SK-N-SH treated with all-trans-retinoic acid at 6 μM for 48 hours (cell line): Measurements from ENCODE around the gene ARHGAP30.

Experiments used
- ATAC-seq: fragments of 200-7000 bp; cut with Tn5 transposase; 3 replicates; pipeline ENCODE4 v1.9.1; 2020; ENCODE audit warnings: mild to moderate bottlenecking, moderate library complexity
- ARNTL ChIP-seq: fragments of 450-650 bp; formaldehyde crosslinking; IDR thresholded peaks from 2 replicates; pipeline ENCODE4 v1.5.0; 2020; ENCODE audit warnings: low read depth, mild to moderate bottlenecking, moderate library complexity, borderline replicate concordance
- BACH2 ChIP-seq: fragments of 250-450 bp; sonication (Bioruptor Pico); IDR thresholded peaks from 2 replicates; pipeline ENCODE4 v1.9.0; 2021; ENCODE audit warnings: mild to moderate bottlenecking, borderline replicate concordance
- GLIS3 ChIP-seq: fragments of 250-450 bp; sonication (Bioruptor Pico); IDR thresholded peaks from 2 replicates; pipeline ENCODE4 v1.5.0; 2020; ENCODE audit warnings: mild to moderate bottlenecking, moderate library complexity
- ISL1 ChIP-seq: fragments of 250-450 bp; sonication (Bioruptor Pico); IDR thresholded peaks from 2 replicates; pipeline ENCODE4 v2.1.2; 2022; ENCODE audit warnings: mild to moderate bottlenecking, moderate library complexity
- OSR1 ChIP-seq: fragments of 250-450 bp; sonication (Bioruptor Pico); IDR thresholded peaks from 2 replicates; pipeline ENCODE4 v1.8.0; 2022; ENCODE audit warnings: moderate library complexity, mild to moderate bottlenecking, inconsistent platforms
- POU6F1 ChIP-seq: fragments of 250-450 bp; sonication (Bioruptor Pico); IDR thresholded peaks from 2 replicates; pipeline ENCODE4 v1.8.0; 2021; ENCODE audit warnings: low read depth, mild to moderate bottlenecking, moderate library complexity, borderline replicate concordance
- PPARA ChIP-seq: fragments of 250-450 bp; sonication (Bioruptor Pico); IDR thresholded peaks from 2 replicates; pipeline ENCODE4 v1.5.0; 2020; ENCODE audit warnings: mild to moderate bottlenecking, borderline replicate concordance
- RARB ChIP-seq: fragments of 250-450 bp; sonication (Bioruptor Pico); IDR thresholded peaks from 2 replicates; pipeline ENCODE4 v1.8.0; 2021; ENCODE audit warnings: mild to moderate bottlenecking, moderate library complexity
- SNAI2 ChIP-seq: fragments of 250-450 bp; sonication (Bioruptor Pico); IDR thresholded peaks from 2 replicates; pipeline ENCODE4 v1.5.0; 2020; ENCODE audit warnings: mild to moderate bottlenecking, moderate library complexity
- TCF4 ChIP-seq: fragments of 250-450 bp; sonication (Bioruptor Pico); IDR thresholded peaks from 2 replicates; pipeline ENCODE4 v1.8.0; 2021; ENCODE audit warnings: mild to moderate bottlenecking, moderate library complexity, borderline replicate concordance
- TOX ChIP-seq: fragments of 250-450 bp; sonication (Bioruptor Pico); IDR thresholded peaks from 2 replicates; pipeline ENCODE4 v1.8.0; 2021; ENCODE audit warnings: mild to moderate bottlenecking, moderate library complexity, borderline replicate concordance
- ZC3H10 ChIP-seq: fragments of 250-450 bp; sonication (Bioruptor Pico); IDR thresholded peaks from 2 replicates; pipeline ENCODE4 v1.5.1; 2021; ENCODE audit warnings: mild to moderate bottlenecking, moderate library complexity
- ZFP3 ChIP-seq: fragments of 250-450 bp; sonication (Bioruptor Pico); IDR thresholded peaks from 2 replicates; pipeline ENCODE4 v1.5.0; 2020; ENCODE audit warnings: mild to moderate bottlenecking, moderate library complexity
- ZFP30 ChIP-seq: fragments of 450-650 bp; formaldehyde crosslinking; IDR thresholded peaks from 2 replicates; pipeline ENCODE4 v1.5.0; 2022; ENCODE audit warnings: mild to moderate bottlenecking, moderate library complexity
- ZNF565 ChIP-seq: fragments of 450-650 bp; formaldehyde crosslinking; conservative IDR thresholded peaks from 2 replicates; pipeline ENCODE4 v1.5.0; 2020; ENCODE audit warnings: low read depth, mild to moderate bottlenecking, moderate library complexity
- ZNF70 ChIP-seq: fragments of 450-650 bp; formaldehyde crosslinking; IDR thresholded peaks from 2 replicates; pipeline ENCODE4 v1.5.0; 2020; ENCODE audit warnings: mild to moderate bottlenecking, moderate library complexity
- ZNF8 ChIP-seq: fragments of 450-650 bp; formaldehyde crosslinking; IDR thresholded peaks from 2 replicates; pipeline ENCODE4 v1.5.0; 2020; ENCODE audit warnings: mild to moderate bottlenecking, moderate library complexity
- TF ChIP-seq, protein P1 (sequence below): fragments of 250-450 bp; sonication (Bioruptor Pico); IDR thresholded peaks from 2 replicates; pipeline ENCODE4 v1.5.0; 2020; ENCODE audit warnings: mild to moderate bottlenecking, moderate library complexity
- TF ChIP-seq, protein P2 (sequence below): fragments of 250-450 bp; sonication (Bioruptor Pico); IDR thresholded peaks from 2 replicates; pipeline ENCODE4 v1.5.1; 2021; ENCODE audit warnings: mild to moderate bottlenecking, moderate library complexity
- TF ChIP-seq, protein P3 (sequence below): fragments of 250-450 bp; sonication (Bioruptor Pico); IDR thresholded peaks from 2 replicates; pipeline ENCODE4 v1.8.0; 2020; ENCODE audit warnings: mild to moderate bottlenecking, moderate library complexity, borderline replicate concordance
- TF ChIP-seq, protein P4 (sequence below): fragments of 250-450 bp; sonication (Bioruptor Pico); IDR thresholded peaks from 2 replicates; pipeline ENCODE4 v1.5.1; 2020; ENCODE audit warnings: low read depth, mild to moderate bottlenecking, moderate library complexity

The ARHGAP30 gene

GRCh38 chr1:161071886-161072371 is 2.2 kb upstream of the ARHGAP30 start:
- no peak for TF ChIP-seq ZC3H10
- TF ChIP-seq ZNF70 (CRISPR knock-in tag), result no peak
- TF ChIP-seq, protein P1, sequence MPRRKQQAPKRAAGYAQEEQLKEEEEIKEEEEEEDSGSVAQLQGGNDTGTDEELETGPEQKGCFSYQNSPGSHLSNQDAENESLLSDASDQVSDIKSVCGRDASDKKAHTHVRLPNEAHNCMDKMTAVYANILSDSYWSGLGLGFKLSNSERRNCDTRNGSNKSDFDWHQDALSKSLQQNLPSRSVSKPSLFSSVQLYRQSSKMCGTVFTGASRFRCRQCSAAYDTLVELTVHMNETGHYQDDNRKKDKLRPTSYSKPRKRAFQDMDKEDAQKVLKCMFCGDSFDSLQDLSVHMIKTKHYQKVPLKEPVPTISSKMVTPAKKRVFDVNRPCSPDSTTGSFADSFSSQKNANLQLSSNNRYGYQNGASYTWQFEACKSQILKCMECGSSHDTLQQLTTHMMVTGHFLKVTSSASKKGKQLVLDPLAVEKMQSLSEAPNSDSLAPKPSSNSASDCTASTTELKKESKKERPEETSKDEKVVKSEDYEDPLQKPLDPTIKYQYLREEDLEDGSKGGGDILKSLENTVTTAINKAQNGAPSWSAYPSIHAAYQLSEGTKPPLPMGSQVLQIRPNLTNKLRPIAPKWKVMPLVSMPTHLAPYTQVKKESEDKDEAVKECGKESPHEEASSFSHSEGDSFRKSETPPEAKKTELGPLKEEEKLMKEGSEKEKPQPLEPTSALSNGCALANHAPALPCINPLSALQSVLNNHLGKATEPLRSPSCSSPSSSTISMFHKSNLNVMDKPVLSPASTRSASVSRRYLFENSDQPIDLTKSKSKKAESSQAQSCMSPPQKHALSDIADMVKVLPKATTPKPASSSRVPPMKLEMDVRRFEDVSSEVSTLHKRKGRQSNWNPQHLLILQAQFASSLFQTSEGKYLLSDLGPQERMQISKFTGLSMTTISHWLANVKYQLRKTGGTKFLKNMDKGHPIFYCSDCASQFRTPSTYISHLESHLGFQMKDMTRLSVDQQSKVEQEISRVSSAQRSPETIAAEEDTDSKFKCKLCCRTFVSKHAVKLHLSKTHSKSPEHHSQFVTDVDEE (CRISPR knock-in tag), result no peak
- TF ChIP-seq, protein P2, sequence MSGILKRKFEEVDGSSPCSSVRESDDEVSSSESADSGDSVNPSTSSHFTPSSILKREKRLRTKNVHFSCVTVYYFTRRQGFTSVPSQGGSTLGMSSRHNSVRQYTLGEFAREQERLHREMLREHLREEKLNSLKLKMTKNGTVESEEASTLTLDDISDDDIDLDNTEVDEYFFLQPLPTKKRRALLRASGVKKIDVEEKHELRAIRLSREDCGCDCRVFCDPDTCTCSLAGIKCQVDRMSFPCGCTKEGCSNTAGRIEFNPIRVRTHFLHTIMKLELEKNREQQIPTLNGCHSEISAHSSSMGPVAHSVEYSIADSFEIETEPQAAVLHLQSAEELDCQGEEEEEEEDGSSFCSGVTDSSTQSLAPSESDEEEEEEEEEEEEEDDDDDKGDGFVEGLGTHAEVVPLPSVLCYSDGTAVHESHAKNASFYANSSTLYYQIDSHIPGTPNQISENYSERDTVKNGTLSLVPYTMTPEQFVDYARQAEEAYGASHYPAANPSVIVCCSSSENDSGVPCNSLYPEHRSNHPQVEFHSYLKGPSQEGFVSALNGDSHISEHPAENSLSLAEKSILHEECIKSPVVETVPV (CRISPR knock-in tag), result no peak
- no peak for TF ChIP-seq ARNTL (CRISPR knock-in tag)
- no peak for TF ChIP-seq SNAI2 (CRISPR knock-in tag)
- TF ChIP-seq ZFP30 (CRISPR knock-in tag), result no peak
- no peak for TF ChIP-seq ZFP3
- ATAC-seq, result peak; percentile 82

GRCh38 chr1:161070761-161071160 is 1.1 kb upstream of the ARHGAP30 start:
- TF ChIP-seq, protein P3, sequence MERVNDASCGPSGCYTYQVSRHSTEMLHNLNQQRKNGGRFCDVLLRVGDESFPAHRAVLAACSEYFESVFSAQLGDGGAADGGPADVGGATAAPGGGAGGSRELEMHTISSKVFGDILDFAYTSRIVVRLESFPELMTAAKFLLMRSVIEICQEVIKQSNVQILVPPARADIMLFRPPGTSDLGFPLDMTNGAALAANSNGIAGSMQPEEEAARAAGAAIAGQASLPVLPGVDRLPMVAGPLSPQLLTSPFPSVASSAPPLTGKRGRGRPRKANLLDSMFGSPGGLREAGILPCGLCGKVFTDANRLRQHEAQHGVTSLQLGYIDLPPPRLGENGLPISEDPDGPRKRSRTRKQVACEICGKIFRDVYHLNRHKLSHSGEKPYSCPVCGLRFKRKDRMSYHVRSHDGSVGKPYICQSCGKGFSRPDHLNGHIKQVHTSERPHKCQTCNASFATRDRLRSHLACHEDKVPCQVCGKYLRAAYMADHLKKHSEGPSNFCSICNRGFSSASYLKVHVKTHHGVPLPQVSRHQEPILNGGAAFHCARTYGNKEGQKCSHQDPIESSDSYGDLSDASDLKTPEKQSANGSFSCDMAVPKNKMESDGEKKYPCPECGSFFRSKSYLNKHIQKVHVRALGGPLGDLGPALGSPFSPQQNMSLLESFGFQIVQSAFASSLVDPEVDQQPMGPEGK (CRISPR knock-in tag), result no peak
- no peak for TF ChIP-seq RARB
- TF ChIP-seq SNAI2 (CRISPR knock-in tag), result no peak
- no peak for TF ChIP-seq ZFP30 (CRISPR knock-in tag)
- TF ChIP-seq, protein P2 (CRISPR knock-in tag), result no peak
- no peak for TF ChIP-seq ZNF565
- no peak for TF ChIP-seq GLIS3 (CRISPR knock-in tag)
- no peak for TF ChIP-seq ISL1 (CRISPR knock-in tag)
- TF ChIP-seq OSR1 (CRISPR knock-in tag), result no peak
- TF ChIP-seq TCF4 (CRISPR knock-in tag), result no peak
- no peak for TF ChIP-seq ZNF70 (CRISPR knock-in tag)
- TF ChIP-seq BACH2, result no peak
- no peak for TF ChIP-seq TOX (CRISPR knock-in tag)
- TF ChIP-seq POU6F1 (CRISPR knock-in tag), result no peak
- no peak for TF ChIP-seq ZNF8 (CRISPR knock-in tag)
- TF ChIP-seq, protein P4, sequence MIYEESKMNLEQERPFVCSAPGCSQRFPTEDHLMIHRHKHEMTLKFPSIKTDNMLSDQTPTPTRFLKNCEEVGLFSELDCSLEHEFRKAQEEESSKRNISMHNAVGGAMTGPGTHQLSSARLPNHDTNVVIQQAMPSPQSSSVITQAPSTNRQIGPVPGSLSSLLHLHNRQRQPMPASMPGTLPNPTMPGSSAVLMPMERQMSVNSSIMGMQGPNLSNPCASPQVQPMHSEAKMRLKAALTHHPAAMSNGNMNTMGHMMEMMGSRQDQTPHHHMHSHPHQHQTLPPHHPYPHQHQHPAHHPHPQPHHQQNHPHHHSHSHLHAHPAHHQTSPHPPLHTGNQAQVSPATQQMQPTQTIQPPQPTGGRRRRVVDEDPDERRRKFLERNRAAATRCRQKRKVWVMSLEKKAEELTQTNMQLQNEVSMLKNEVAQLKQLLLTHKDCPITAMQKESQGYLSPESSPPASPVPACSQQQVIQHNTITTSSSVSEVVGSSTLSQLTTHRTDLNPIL (CRISPR knock-in tag), result no peak
- TF ChIP-seq PPARA (CRISPR knock-in tag), result no peak
- ATAC-seq, result no peak
